Activated T-cell treated with anti-CD3 and anti-CD28 coated beads, Interleukin-2, amount 50 U/mL, for 4 hours (primary cell): ENCODE data around the gene DPYSL3. TPM values are rescaled to one million over a fixed set of nuclear protein-coding genes. Genes with fewer than 3 reads are reported as not detected.

Source experiments
- ATAC-seq, 2 donors: fragments of 200-7000 bp; cut with Tn5 transposase; one replicate each; pipeline ENCODE4 v1.10.0; 2021
- DNase-seq: peaks from one replicate; pipeline ENCODE4 v3.0.0-alpha.2; 2020
- H3K27me3 Mint-ChIP-seq: one replicate; pipeline ENCODE4 v1.8.0; 2021; ENCODE audit warnings: low read depth, mixed read lengths
- H3K36me3 Mint-ChIP-seq: one replicate; pipeline ENCODE4 v1.8.0; 2022; ENCODE audit warnings: mixed read lengths; ENCODE audit not compliant: insufficient read depth
- H3K4me1 Mint-ChIP-seq: one replicate; pipeline ENCODE4 v1.8.0; 2021; ENCODE audit warnings: low read depth, mixed read lengths
- H3K4me3 Mint-ChIP-seq: one replicate; pipeline ENCODE4 v1.8.0; 2021; ENCODE audit warnings: mild to moderate bottlenecking, moderate library complexity, mixed read lengths
- H3K9me3 Mint-ChIP-seq: one replicate; pipeline ENCODE4 v1.8.0; 2021; ENCODE audit warnings: mixed read lengths
- total RNA-seq, 3 donors: library from RNA; stranded (reverse); gene quantifications; one replicate each; pipeline ENCODE4 v1.2.1, GENCODE V29; 2021

Gene DPYSL3
- total RNA-seq, 3 donors from 2014 or later, result 0.21 to 0.40 (median 0.30) TPM

- H3K9me3 Mint-ChIP-seq, result no peaks in the 10 kb centered on the region
- DNase-seq, result no peak
- H3K4me3 Mint-ChIP-seq, result no peak overlapping the region
- no peaks in the 10 kb centered on the region for H3K4me1 Mint-ChIP-seq
- ATAC-seq, result no peak
- H3K36me3 Mint-ChIP-seq, result no peaks in the 10 kb centered on the region
- H3K27me3 Mint-ChIP-seq, result no peaks in the 10 kb centered on the region
These were observed 20.9 kb upstream of the DPYSL3 start for GRCh38 chr5:147530530-147531389.

GRCh38 chr5:147523069-147523468 lies 13.2 kb upstream of the DPYSL3 start:
- Mint-ChIP-seq H3K4me3 (no peak overlapping the region), H3K9me3 (no peaks in the 10 kb centered on the region), H3K27me3 (peaks cover 8% of the 10 kb centered on the region), H3K4me1 (no peaks in the 10 kb centered on the region), H3K36me3 (no peaks in the 10 kb centered on the region)
- no peak for DNase-seq
- no peak for ATAC-seq

- ATAC-seq, result no peak
- Mint-ChIP-seq H3K27me3 (peaks cover 8% of the 10 kb centered on the region), H3K4me3 (no peak overlapping the region), H3K36me3 (no peaks in the 10 kb centered on the region), H3K4me1 (no peaks in the 10 kb centered on the region), H3K9me3 (no peaks in the 10 kb centered on the region)
- DNase-seq, result no peak
These were observed 12.6 kb upstream of the DPYSL3 start for GRCh38 chr5:147522435-147522834.

GRCh38 chr5:147520450-147520849 lies 10.6 kb upstream of the DPYSL3 start:
- no peaks in the 10 kb centered on the region for H3K9me3 Mint-ChIP-seq
- no peak for ATAC-seq
- H3K4me3 Mint-ChIP-seq, result no peak overlapping the region
- H3K36me3 Mint-ChIP-seq, result no peaks in the 10 kb centered on the region
- no peak for DNase-seq
- peaks cover 9% of the 10 kb centered on the region for H3K27me3 Mint-ChIP-seq
- H3K4me1 Mint-ChIP-seq, result no peaks in the 10 kb centered on the region

- no peak for ATAC-seq
- no peak overlapping the region for H3K4me3 Mint-ChIP-seq
- no peaks in the 10 kb centered on the region for H3K9me3 Mint-ChIP-seq
- no peak for DNase-seq
- peaks cover 4% of the 10 kb centered on the region for H3K27me3 Mint-ChIP-seq
- no peaks in the 10 kb centered on the region for H3K36me3 Mint-ChIP-seq
- H3K4me1 Mint-ChIP-seq, result no peaks in the 10 kb centered on the region
These were observed 9.5 kb upstream of the DPYSL3 start for GRCh38 chr5:147519380-147519779.

- H3K9me3 Mint-ChIP-seq, result no peaks in the 10 kb centered on the region
- H3K4me3 Mint-ChIP-seq, result no peak overlapping the region
- H3K4me1 Mint-ChIP-seq, result no peaks in the 10 kb centered on the region
- no peaks in the 10 kb centered on the region for H3K36me3 Mint-ChIP-seq
- peaks cover 11% of the 10 kb centered on the region for H3K27me3 Mint-ChIP-seq
- ATAC-seq (no peak), DNase-seq (no peak)
These were observed 7.5 kb upstream of the DPYSL3 start for GRCh38 chr5:147517383-147517782.

GRCh38 chr5:147515269-147515668 lies 5.4 kb upstream of the DPYSL3 start:
- ATAC-seq, result no peak
- Mint-ChIP-seq H3K4me3 (no peak overlapping the region), H3K36me3 (no peaks in the 10 kb centered on the region), H3K27me3 (peaks cover 29% of the 10 kb centered on the region), H3K4me1 (peaks cover 2% of the 10 kb centered on the region), H3K9me3 (no peaks in the 10 kb centered on the region)
- DNase-seq, result no peak

- H3K4me1 Mint-ChIP-seq, result peaks cover 5% of the 10 kb centered on the region
- ATAC-seq, result no peak
- peaks cover 47% of the 10 kb centered on the region for H3K27me3 Mint-ChIP-seq
These were observed 3.0 kb upstream of the DPYSL3 start for GRCh38 chr5:147512659-147513379.

GRCh38 chr5:147510885-147511284 lies 1.0 kb upstream of the DPYSL3 start:
- Mint-ChIP-seq H3K36me3 (no peaks in the 10 kb centered on the region), H3K9me3 (no peaks in the 10 kb centered on the region), H3K27me3 (peaks cover 53% of the 10 kb centered on the region), H3K4me3 (no peak overlapping the region), H3K4me1 (peaks cover 5% of the 10 kb centered on the region)
- DNase-seq (no peak), ATAC-seq (no peak)

More at GRCh38 chr5:147512659-147513379, 3.0 kb upstream of the DPYSL3 start:
- no peak for DNase-seq
- H3K4me3 Mint-ChIP-seq, result no peak overlapping the region
- no peaks in the 10 kb centered on the region for H3K9me3 Mint-ChIP-seq
- no peaks in the 10 kb centered on the region for H3K36me3 Mint-ChIP-seq

GRCh38 chr5:147509041-147509709 lies 693 bp downstream of the DPYSL3 start:
- no peaks in the 10 kb centered on the region for H3K36me3 Mint-ChIP-seq
- no peak for ATAC-seq
- H3K27me3 Mint-ChIP-seq, result peaks cover 53% of the 10 kb centered on the region
- peaks cover 5% of the 10 kb centered on the region for H3K4me1 Mint-ChIP-seq
- no peak overlapping the region for H3K4me3 Mint-ChIP-seq
- DNase-seq, result no peak
- H3K9me3 Mint-ChIP-seq, result no peaks in the 10 kb centered on the region

GRCh38 chr5:147508711-147509040 lies 1.2 kb downstream of the DPYSL3 start:
- no peaks in the 10 kb centered on the region for H3K36me3 Mint-ChIP-seq
- no peak for DNase-seq
- H3K27me3 Mint-ChIP-seq, result peaks cover 51% of the 10 kb centered on the region
- no peak overlapping the region for H3K4me3 Mint-ChIP-seq
- no peaks in the 10 kb centered on the region for H3K9me3 Mint-ChIP-seq
- peaks cover 5% of the 10 kb centered on the region for H3K4me1 Mint-ChIP-seq
- ATAC-seq, result no peak

GRCh38 chr5:147507480-147508126 lies 2.3 kb downstream of the DPYSL3 start:
- no peaks in the 10 kb centered on the region for H3K36me3 Mint-ChIP-seq
- DNase-seq (no peak), ATAC-seq (no peak)
- no peak overlapping the region for H3K4me3 Mint-ChIP-seq
- H3K4me1 Mint-ChIP-seq, result peaks cover 5% of the 10 kb centered on the region
- H3K27me3 Mint-ChIP-seq, result peaks cover 48% of the 10 kb centered on the region
- no peaks in the 10 kb centered on the region for H3K9me3 Mint-ChIP-seq

- Mint-ChIP-seq H3K36me3 (no peaks in the 10 kb centered on the region), H3K4me3 (no peak overlapping the region)
These were observed 5.3 kb downstream of the DPYSL3 start for GRCh38 chr5:147504535-147504934.

GRCh38 chr5:147504011-147504410 lies 5.9 kb downstream of the DPYSL3 start:
- ATAC-seq, result no peak
- H3K36me3 Mint-ChIP-seq, result no peaks in the 10 kb centered on the region
- H3K27me3 Mint-ChIP-seq, result peaks cover 19% of the 10 kb centered on the region
- no peak overlapping the region for H3K4me3 Mint-ChIP-seq
- peaks cover 3% of the 10 kb centered on the region for H3K9me3 Mint-ChIP-seq
- H3K4me1 Mint-ChIP-seq, result no peaks in the 10 kb centered on the region
- DNase-seq, result no peak

More at GRCh38 chr5:147504535-147504934, 5.3 kb downstream of the DPYSL3 start:
- no peaks in the 10 kb centered on the region for H3K4me1 Mint-ChIP-seq
- peaks cover 3% of the 10 kb centered on the region for H3K9me3 Mint-ChIP-seq
- DNase-seq (no peak), ATAC-seq (no peak)
- H3K27me3 Mint-ChIP-seq, result peaks cover 20% of the 10 kb centered on the region
